Activated CD4-positive, alpha-beta T cell treated with anti-CD3 and anti-CD28 coated beads for 48 hours (primary cell): Measurements from ENCODE around the gene MFSD2B.

Experiments
- DNase-seq: peaks from one replicate; pipeline ENCODE4 v3.0.0-alpha.2; 2020

MFSD2B gene

GRCh38 chr2:24051833-24052232, 41.9 kb downstream of the MFSD2B start:
- no peak for DNase-seq

- no peak for DNase-seq
These were observed 43.1 kb downstream of the MFSD2B start for GRCh38 chr2:24052951-24053350.

- no peak for DNase-seq
These were observed 44.6 kb downstream of the MFSD2B start for GRCh38 chr2:24054366-24055010.

- no peak for DNase-seq
These were observed 45.9 kb downstream of the MFSD2B start for GRCh38 chr2:24055750-24056149.

GRCh38 chr2:24058564-24059271, 48.8 kb downstream of the MFSD2B start:
- DNase-seq: no peak

GRCh38 chr2:24065341-24065740, 55.5 kb downstream of the MFSD2B start:
- DNase-seq: no peak

GRCh38 chr2:24072259-24072658, 62.4 kb downstream of the MFSD2B start:
- no peak for DNase-seq

GRCh38 chr2:24073816-24074215, 63.9 kb downstream of the MFSD2B start:
- DNase-seq: peak; percentile 8

GRCh38 chr2:24075259-24075658, 65.4 kb downstream of the MFSD2B start:
- DNase-seq: no peak
